ENCODE results near the gene ABCD1.
A peak's percentile ranks its signal among the peaks of the same experiment; 100 is the strongest.

The ABCD1 gene

DNA sequence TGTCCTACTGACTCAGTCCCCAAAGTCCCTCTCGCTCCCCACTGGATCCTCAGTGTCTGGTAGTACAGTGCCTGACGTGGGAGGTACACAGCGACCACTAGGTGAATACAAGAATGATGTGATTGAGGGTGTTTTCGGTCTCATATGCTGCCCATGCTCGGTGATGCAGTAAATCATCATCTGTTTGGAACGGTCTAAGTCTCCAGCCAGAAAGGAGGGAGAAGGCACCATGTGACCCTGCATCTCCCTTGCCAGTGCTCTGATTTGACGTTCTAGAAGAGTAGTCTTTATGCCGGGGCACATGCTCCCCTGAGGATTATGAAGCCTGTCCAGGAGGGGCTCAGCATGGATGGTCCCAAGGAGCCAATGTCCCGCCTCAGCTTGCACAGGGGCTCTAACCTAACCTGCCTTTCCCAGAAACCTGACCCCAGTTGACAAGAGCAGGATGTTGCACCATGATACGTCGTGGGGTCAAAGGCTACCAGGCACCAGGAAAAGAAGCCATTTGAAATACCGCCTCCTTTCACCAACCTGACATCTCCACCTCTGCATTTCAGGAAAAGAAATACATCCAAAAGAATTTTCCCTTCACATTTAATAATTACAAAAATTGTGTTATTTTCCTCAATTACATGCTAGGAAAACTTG is 25.6 kb downstream of the ABCD1 start:
- DNase-seq: no peak
- Mint-ChIP-seq H3K4me1 (ENCODE audit: low read depth in 2 of 2) (peaks cover 0 to 1% of the 10 kb centered on the region in 2 donors), H3K27me3 (peaks cover 8 to 26% of the 10 kb centered on the region in 2 donors), H3K4me3 (no peak overlapping the region), H3K36me3 (ENCODE audit: insufficient read depth) (no peaks in the 10 kb centered on the region), H3K27ac (no peak overlapping the region), H3K9me3 (no peaks in the 10 kb centered on the region)
- ATAC-seq (replicated peaks): no peak

DNA sequence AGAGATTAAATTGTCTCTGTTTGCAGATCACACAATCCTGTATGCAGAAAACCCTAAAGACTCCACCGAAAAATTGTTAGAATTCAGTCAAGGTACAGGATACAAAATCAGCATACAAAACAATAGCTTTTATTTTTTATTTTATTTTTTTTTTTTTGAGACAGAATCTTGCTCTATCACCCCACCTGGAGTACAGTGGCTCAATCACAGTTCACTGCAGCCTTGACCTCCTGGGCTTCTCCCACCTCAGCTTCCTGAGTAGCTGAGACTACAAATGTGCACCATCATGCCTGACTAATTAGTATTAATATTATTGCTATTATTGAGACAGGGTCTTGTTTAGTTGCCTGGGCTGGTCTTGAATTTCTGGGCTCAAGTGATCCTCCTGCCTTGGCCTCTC is 30.5 kb downstream of the ABCD1 start:
- peaks cover 0 to 2% of the 10 kb centered on the region in 2 donors for H3K27me3 Mint-ChIP-seq
- H3K36me3 Mint-ChIP-seq (ENCODE audit: insufficient read depth): no peaks in the 10 kb centered on the region
- H3K4me1 Mint-ChIP-seq (ENCODE audit: low read depth in 2 of 2): no peaks in the 10 kb centered on the region
- H3K9me3 Mint-ChIP-seq: no peaks in the 10 kb centered on the region
- H3K27ac Mint-ChIP-seq: no peak overlapping the region
- no peak overlapping the region for H3K4me3 Mint-ChIP-seq
- no peak for ATAC-seq (replicated peaks)
- DNase-seq: no peak

DNA sequence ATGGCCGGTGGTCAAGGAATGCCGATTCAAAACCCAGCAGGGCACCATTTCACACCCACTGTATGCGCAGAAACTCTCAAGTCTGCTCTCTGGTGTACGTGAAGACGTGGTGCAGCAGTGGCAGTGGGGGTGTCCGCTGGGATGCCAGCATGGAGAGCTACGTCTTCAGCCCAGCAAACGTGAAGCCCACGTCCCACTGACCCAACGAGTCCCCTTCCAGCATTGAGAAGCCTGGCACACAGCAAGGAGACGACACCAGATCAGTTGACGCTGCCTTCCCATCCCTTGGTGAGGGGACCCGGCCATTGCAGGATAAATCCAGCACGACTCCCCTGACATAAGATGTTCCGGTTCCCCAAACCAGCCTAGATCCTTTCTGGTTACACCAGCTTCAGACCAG is 37.2 kb downstream of the ABCD1 start:
- no peak overlapping the region for H3K4me3 Mint-ChIP-seq
- H3K9me3 Mint-ChIP-seq: no peaks in the 10 kb centered on the region
- H3K27me3 Mint-ChIP-seq: no peaks in the 10 kb centered on the region
- H3K4me1 Mint-ChIP-seq (ENCODE audit: low read depth in 2 of 2): peaks cover 0 to 4% of the 10 kb centered on the region in 2 donors
- DNase-seq: no peak
- ATAC-seq (replicated peaks): no peak
- no peaks in the 10 kb centered on the region for H3K36me3 Mint-ChIP-seq (ENCODE audit: insufficient read depth)
- H3K27ac Mint-ChIP-seq: no peak overlapping the region

DNA sequence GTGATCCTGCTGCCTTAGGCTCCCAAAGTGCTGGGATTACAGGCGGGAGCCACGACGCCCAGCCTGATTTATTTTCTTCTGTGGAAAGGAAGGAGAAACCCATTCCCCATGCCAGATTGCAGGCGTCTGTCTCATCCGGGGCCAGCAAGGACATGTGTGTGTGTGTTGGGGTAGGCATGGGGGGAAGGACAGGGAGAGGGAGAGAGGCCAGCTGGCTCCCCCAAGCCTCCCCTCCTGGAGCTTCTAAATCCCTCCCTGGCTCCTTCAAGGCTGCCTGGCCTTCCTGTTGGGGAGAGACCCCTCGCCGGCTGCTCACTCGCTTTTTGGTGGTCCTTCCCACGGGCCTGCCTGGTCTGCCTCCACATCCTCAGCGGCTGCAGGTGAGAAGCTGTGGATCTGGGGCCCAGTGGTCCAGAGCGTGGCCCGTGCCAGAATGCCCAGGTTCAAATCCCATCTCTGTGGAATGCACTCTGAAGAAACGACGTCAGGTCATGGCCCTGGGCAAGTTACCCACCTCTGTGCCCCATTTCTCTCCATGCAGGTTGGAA is 38.0 kb downstream of the ABCD1 start:
- no peaks in the 10 kb centered on the region for H3K9me3 Mint-ChIP-seq
- H3K27ac Mint-ChIP-seq: no peak overlapping the region
- no peak overlapping the region for H3K4me3 Mint-ChIP-seq
- DNase-seq: no peak
- H3K27me3 Mint-ChIP-seq: no peaks in the 10 kb centered on the region
- ATAC-seq (replicated peaks): no peak
- no peaks in the 10 kb centered on the region for H3K36me3 Mint-ChIP-seq (ENCODE audit: insufficient read depth)
- H3K4me1 Mint-ChIP-seq (ENCODE audit: low read depth in 2 of 2): peaks cover 0 to 4% of the 10 kb centered on the region in 2 donors

DNA sequence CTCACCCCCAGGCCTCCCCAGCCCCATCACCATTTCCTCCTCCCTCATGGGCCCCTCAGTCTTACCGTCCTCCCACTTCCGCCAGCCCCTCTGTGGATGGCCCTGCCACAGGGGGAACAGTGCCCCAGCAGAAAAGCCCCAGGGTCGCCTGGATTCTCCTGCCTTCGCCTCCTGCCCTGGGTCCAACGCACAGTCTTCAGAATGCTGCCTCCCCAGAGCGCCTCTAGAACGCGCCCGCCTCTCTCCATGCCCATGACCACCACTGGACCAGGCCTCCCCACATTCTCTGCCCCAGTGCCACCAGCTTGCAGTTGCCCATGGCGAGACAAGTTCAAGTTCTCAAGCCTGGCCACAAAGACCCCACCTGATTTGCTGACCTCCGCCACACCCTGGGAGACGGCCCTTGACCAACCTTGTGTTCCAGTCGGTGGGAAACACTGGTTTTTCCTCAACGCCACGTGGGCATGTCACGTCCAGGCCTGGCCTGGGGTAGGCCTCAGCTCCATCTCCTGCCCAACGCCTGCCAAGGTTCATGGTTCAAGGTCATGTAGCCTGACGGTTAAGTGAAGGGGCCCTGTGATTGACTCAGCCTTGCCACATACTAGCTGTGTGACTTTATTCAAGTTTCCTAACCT is 38.8 kb downstream of the ABCD1 start:
- no peaks in the 10 kb centered on the region for H3K27me3 Mint-ChIP-seq
- DNase-seq (no peak), ATAC-seq (replicated peaks) (peak; percentile 22)
- H3K4me3 Mint-ChIP-seq: no peak overlapping the region
- no peaks in the 10 kb centered on the region for H3K36me3 Mint-ChIP-seq (ENCODE audit: insufficient read depth)
- H3K4me1 Mint-ChIP-seq (ENCODE audit: low read depth in 2 of 2): peaks cover 4 to 9% of the 10 kb centered on the region in 2 donors
- no peaks in the 10 kb centered on the region for H3K9me3 Mint-ChIP-seq
- no peak overlapping the region for H3K27ac Mint-ChIP-seq

DNA sequence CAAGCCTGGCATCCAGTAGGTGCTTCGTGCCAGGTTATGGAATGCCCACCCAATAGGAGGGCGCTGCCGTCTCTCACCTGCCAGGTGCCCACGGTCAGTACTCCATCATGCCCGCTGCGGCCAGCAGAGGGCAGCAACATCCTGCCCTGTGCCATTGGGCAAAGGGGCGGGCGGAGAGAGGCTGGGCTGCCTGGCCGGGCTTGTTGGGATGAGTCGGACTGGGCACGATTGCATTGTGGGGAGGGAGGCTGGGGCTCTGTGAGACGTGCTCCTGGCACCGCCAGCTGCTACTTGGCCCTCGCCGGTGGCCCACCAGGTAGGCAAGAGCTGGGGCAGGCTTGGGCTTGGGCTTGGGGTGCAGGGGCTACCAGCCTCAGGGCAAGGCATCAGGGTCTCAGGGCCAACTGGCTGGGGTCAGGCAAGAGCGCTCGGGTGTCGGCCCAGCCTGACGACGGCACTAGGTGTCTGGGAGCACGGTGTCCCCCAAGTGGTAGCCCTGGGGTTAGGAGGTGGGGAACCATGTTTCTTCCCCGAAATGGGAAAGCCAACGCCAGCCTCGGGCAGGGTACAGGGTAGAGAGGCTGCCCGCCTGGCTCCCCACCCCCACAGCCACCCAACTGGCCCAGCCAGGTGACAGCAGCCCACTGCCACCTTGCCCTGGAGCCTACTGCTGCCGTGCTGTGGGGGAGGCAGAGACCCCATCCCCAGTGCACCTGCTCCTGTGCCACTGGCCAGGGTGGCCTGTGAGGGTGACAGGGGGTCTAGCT is 39.5 kb downstream of the ABCD1 start, which contains the start of gene PLXNB3:
TSS of gene PLXNB3 (plus strand) at position 261 of the 767 bp plus-strand sequence. CDS start 1,287 bp downstream, outside the sequence.
- peak; percentile 91 for ATAC-seq (replicated peaks)
- peaks cover 4 to 9% of the 10 kb centered on the region in 2 donors for H3K4me1 Mint-ChIP-seq (ENCODE audit: low read depth in 2 of 2)
- peak; percentile 68 to 69 (median 69) for DNase-seq
- H3K27me3 Mint-ChIP-seq: no peaks in the 10 kb centered on the region
- H3K36me3 Mint-ChIP-seq (ENCODE audit: insufficient read depth): no peaks in the 10 kb centered on the region
- H3K9me3 Mint-ChIP-seq: no peaks in the 10 kb centered on the region
- H3K4me3 Mint-ChIP-seq: peak within 1 kb of the TSS in 1 of 2 donors; percentile 10
- peak within 1 kb of the TSS in 1 of 2 donors; percentile 46 for H3K27ac Mint-ChIP-seq

DNA sequence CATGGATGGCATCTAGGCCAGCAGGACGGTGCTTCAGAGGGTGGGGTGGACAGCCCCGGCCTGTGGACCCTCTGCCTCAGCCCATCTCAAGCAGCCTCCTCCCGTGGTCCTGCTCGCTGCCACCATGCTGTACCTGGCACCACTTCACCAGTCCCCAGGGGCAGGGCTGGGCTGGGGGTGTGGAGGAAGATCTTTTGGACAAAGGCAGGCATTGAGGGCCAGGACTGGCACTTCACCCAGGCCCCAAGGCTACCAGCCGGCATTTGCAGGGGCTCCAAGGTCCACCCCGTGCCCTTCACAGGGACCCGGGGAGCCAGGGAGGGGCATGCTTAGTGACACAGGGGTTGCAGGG is 40.1 kb downstream of the ABCD1 start:
- ATAC-seq (replicated peaks): no peak
- H3K4me1 Mint-ChIP-seq (ENCODE audit: low read depth in 2 of 2): peaks cover 4 to 9% of the 10 kb centered on the region in 2 donors
- no peaks in the 10 kb centered on the region for H3K27me3 Mint-ChIP-seq
- H3K4me3 Mint-ChIP-seq: no peak overlapping the region
- H3K9me3 Mint-ChIP-seq: no peaks in the 10 kb centered on the region
- H3K27ac Mint-ChIP-seq: no peak overlapping the region
- no peaks in the 10 kb centered on the region for H3K36me3 Mint-ChIP-seq (ENCODE audit: insufficient read depth)
- DNase-seq: no peak

DNA sequence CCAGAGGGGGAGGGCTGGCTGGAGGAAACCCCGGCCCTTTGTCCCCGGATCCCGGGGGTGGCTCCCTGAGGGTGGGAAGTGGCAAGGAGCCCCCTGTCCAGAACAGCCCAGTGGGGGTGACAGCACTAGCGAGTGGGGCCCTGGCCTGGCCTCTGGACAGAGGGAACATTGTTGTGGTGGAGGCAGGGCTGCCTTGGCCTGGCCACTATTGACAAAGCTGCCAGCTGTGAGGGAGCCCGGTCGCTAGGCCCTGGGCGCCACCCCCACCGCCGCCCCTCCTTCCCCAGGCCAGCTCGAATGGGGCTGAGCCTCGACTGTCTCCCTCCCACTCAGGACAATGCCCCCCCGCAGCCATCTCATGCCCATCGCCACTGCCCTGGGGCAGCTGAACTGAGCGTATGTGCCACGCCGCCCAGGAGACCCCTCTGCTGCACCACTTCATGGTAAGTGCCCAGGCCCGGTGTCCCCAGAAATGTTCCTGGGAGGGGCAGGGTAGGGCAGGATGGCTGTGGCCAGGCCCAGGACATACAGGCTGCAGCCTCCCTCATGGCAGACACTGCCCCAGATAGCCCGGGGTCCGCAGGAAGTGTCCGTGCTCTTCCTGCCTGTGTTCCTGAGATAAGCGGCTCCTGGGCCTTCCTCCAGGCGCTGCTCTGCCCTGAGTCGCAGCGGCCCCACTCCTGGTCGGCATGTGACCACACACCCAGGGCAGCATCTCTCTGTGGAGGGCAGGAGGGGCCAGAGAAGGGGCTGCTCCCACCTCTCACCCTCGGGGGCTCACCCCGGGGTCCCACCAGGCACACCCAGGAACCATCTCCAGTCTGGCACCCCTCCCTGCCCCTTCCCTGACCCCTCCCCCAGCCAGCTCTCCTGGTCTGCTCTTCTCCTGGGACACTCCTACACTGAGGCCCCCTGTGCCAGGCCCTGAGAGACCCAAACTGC is 40.8 kb downstream of the ABCD1 start:
- no peaks in the 10 kb centered on the region for H3K9me3 Mint-ChIP-seq
- no peak overlapping the region for H3K27ac Mint-ChIP-seq
- H3K4me1 Mint-ChIP-seq (ENCODE audit: low read depth in 2 of 2): peaks cover 4 to 9% of the 10 kb centered on the region in 2 donors
- no peak overlapping the region for H3K4me3 Mint-ChIP-seq
- ATAC-seq (replicated peaks): no peak
- H3K27me3 Mint-ChIP-seq: no peaks in the 10 kb centered on the region
- no peaks in the 10 kb centered on the region for H3K36me3 Mint-ChIP-seq (ENCODE audit: insufficient read depth)
- no peak for DNase-seq

DNA sequence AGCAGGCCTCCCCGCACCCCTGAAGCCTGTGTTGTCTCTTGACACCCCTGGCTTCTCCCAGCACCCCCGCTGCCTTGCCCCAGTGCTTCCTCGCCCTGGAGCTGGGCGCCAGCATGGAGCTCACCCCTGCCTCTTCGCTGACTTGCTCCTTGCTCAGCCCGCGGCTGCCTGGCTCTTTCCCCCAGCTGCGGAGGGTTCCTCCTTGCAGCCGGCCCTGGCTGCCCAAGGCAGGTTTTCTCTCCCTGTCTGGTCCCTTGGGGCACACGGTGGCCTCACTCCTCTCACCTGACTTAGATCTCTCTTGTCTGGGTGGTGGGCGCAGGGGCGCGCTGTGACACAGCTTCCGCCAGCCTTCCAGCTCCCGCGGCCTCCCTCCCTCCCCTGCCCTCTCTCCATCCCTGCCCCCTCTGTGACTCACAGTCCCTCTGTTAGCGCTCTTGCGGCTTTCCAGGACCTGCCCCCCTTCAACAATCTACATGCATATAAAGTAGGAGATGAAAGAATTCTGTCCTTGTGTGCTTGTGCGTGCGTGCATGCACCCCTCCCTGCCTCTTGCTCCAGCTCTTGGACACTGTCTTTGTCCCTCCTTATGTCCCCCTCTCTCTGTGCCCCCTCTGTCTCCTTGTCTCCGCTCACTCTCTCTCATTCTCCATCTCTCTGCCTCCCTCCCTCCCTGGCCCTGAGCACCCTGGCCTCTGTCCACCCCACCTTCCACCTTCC is 41.6 kb downstream of the ABCD1 start:
- Mint-ChIP-seq H3K9me3 (no peaks in the 10 kb centered on the region), H3K4me3 (no peak overlapping the region), H3K36me3 (ENCODE audit: insufficient read depth) (no peaks in the 10 kb centered on the region), H3K4me1 (ENCODE audit: low read depth in 2 of 2) (peaks cover 4 to 9% of the 10 kb centered on the region in 2 donors), H3K27ac (no peak overlapping the region), H3K27me3 (no peaks in the 10 kb centered on the region)
- DNase-seq (no peak), ATAC-seq (replicated peaks) (no peak)

DNA sequence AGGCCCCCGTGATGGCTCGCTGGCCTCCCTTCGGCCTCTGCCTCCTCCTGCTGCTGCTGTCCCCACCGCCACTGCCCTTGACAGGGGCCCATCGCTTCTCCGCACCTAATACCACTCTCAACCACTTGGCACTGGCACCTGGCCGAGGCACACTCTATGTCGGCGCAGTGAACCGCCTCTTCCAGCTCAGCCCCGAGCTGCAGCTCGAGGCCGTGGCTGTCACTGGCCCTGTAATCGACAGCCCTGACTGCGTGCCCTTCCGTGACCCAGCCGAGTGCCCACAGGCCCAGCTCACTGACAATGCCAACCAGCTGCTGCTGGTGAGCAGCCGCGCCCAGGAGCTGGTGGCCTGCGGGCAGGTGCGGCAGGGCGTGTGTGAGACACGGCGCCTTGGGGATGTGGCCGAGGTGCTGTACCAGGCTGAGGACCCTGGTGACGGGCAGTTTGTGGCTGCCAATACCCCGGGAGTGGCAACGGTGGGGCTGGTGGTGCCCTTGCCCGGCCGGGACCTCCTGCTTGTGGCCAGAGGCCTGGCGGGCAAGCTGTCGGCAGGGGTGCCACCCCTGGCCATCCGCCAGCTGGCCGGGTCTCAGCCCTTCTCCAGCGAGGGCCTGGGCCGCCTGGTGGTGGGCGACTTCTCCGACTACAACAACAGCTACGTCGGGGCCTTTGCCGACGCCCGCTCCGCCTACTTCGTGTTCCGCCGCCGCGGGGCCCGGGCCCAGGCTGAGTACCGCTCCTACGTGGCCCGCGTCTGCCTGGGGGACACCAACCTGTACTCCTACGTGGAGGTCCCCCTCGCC is 42.4 kb downstream of the ABCD1 start:
- DNase-seq: no peak
- H3K27ac Mint-ChIP-seq: no peak overlapping the region
- H3K27me3 Mint-ChIP-seq: no peaks in the 10 kb centered on the region
- no peaks in the 10 kb centered on the region for H3K9me3 Mint-ChIP-seq
- no peak for ATAC-seq (replicated peaks)
- no peaks in the 10 kb centered on the region for H3K36me3 Mint-ChIP-seq (ENCODE audit: insufficient read depth)
- peaks cover 4 to 9% of the 10 kb centered on the region in 2 donors for H3K4me1 Mint-ChIP-seq (ENCODE audit: low read depth in 2 of 2)
- H3K4me3 Mint-ChIP-seq: no peak overlapping the region

DNA sequence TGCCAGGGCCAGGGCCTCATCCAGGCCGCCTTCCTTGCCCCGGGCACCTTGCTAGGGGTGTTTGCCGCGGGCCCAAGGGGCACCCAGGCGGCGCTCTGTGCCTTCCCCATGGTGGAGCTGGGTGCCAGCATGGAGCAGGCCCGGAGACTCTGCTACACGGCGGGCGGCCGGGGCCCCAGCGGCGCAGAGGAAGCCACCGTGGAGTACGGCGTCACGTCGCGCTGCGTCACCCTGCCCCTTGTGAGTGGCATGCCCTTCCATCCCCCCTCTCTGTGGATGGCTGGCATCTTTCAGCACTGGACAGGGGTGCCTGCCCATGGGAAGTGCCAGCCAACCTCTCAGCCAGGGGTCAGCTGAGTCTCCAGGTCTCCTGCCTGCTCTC is 43.0 kb downstream of the ABCD1 start:
- ATAC-seq (replicated peaks) (no peak), DNase-seq (no peak)
- no peaks in the 10 kb centered on the region for H3K36me3 Mint-ChIP-seq (ENCODE audit: insufficient read depth)
- no peaks in the 10 kb centered on the region for H3K27me3 Mint-ChIP-seq
- H3K9me3 Mint-ChIP-seq: no peaks in the 10 kb centered on the region
- no peak overlapping the region for H3K4me3 Mint-ChIP-seq
- H3K27ac Mint-ChIP-seq: peak overlapping the region; percentile 35 to 81
- H3K4me1 Mint-ChIP-seq (ENCODE audit: low read depth in 2 of 2): peaks cover 4 to 9% of the 10 kb centered on the region in 2 donors

All from effector memory CD8-positive, alpha-beta T cell (primary cell).